ENCODE results near the gene NCAM2.

- TF ChIP-seq NFE2L2 (IDR thresholded peaks at IDR 0.05; ENCODE audit: low read depth, low read length) (no peak), CTCF (conservative IDR thresholded peaks at IDR 0.05; ENCODE audit: low read depth, low read length) (no peak), POLR2A (IDR thresholded peaks at IDR 0.05; ENCODE audit: low read depth, low read length) (no peak), SMC3 (IDR thresholded peaks at IDR 0.05; ENCODE audit: low read depth, low read length) (no peak), ELK1 (IDR thresholded peaks at IDR 0.05; ENCODE audit: borderline replicate concordance, low read depth, low read length) (no peak), CEBPB (IDR thresholded peaks at IDR 0.05; ENCODE audit: low read depth, low read length) (no peak), RCOR1 (IDR thresholded peaks at IDR 0.05; ENCODE audit: insufficient replicate concordance, low read length) (no peak), RAD21 (IDR thresholded peaks at IDR 0.05; ENCODE audit: low read length) (no peak)
These were observed 98.7 kb downstream of the NCAM2 start for GRCh38 chr21:21096956-21097355.
